ENCODE measurements around the gene VARS2.

VARS2 gene

GRCh38 chr6:30875244-30876038, 38.6 kb upstream of the VARS2 start:
- TF ChIP-seq CTCF (IDR thresholded peaks at IDR 0.05) = no peak
- Histone ChIP-seq H3K27ac (no peak overlapping the region), H3K4me3 (no peak overlapping the region)
- peak; percentile 60 for DNase-seq (ENCODE audit: low spot score)

DNA sequence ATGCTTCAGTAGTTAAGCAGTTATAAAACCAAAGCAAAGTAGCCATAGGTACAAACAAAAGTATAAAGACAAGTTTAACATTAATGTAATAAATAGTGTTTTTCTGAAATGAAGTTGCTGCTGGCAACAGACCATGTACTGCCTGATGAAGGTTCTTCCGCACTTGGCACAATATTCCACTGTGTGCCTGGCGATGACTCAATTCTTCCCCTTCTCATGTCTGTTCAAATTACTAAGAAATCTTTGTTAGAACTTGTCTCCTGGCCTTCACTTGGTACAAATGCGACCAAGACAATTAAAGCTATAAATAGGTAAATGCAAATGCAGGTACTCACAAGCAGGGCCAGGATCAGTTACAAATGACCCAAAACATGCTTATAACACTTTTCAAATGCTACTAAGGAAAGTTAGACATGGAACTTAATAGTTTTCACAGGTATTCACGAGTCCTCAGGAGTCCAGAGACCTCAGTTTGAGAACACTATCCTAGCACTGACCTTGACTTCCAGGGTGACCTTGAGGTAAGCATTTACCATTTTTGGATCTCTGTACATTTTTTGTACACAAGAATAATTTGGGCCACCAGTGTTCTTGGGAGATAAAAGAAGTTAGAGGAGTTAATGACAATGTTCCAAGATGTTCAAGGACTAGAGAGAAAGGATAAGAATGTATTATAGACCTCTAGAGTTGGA, 37.9 kb upstream of the VARS2 start:
- peak overlapping the region; percentile 54 to 84 for H3K27ac ChIP-seq
- DNase-seq (ENCODE audit: low spot score) = no peak
- no peak overlapping the region for H3K4me3 ChIP-seq
- no peak for TF ChIP-seq CTCF (IDR thresholded peaks at IDR 0.05)

DNA sequence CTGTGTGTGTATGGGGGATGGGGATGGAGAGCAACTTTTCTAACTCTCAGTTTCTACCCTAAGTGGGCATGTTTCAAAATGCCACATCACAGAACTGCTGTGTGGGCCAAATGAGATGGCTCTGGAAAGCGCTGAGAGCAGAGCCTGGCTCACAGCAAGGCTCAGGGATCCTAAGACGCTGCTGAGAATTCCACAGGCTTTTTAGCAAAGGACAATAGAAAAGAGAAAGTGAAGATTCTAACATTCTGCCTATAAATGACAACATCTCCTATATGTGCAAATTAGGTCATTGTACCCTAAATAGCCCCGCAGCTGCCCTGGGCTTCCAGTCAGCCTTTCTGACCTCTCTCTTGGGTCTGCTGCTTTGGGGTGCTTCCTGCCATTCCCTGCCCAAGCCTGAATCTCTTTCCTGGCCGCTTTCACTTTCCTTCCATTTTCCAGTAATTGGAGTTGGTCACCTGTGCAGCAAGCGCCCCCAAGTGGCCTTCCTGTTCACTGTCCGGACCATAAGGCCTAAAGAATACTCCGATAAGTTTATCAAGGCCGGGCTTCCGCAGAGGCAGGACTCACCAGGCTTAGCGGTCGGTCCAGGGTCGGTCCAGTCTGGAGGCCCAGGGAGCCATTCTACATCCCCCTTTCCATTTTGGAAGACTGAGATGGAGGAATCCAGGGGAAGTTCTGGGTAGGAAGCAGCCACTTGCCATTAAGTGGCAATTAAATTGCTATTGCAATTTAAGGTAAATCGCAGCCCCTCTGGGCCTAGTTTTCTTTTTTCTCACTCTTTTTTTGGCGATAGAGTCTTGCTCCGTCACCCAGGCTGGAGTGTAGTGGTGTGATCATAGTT, 36.4 kb upstream of the VARS2 start:
- DNase-seq (ENCODE audit: low spot score) = peak; percentile 92
- peak overlapping the region; percentile 60 for H3K4me3 ChIP-seq
- peak; percentile 74 for TF ChIP-seq CTCF (IDR thresholded peaks at IDR 0.05)
- H3K27ac ChIP-seq = peak overlapping the region; percentile 78 to 84

GRCh38 chr6:30879684-30880427, 34.2 kb upstream of the VARS2 start:
- Histone ChIP-seq H3K4me3 (no peak overlapping the region), H3K27ac (no peak overlapping the region)
- DNase-seq (ENCODE audit: low spot score) = no peak
- TF ChIP-seq CTCF (IDR thresholded peaks at IDR 0.05) = no peak

DNA sequence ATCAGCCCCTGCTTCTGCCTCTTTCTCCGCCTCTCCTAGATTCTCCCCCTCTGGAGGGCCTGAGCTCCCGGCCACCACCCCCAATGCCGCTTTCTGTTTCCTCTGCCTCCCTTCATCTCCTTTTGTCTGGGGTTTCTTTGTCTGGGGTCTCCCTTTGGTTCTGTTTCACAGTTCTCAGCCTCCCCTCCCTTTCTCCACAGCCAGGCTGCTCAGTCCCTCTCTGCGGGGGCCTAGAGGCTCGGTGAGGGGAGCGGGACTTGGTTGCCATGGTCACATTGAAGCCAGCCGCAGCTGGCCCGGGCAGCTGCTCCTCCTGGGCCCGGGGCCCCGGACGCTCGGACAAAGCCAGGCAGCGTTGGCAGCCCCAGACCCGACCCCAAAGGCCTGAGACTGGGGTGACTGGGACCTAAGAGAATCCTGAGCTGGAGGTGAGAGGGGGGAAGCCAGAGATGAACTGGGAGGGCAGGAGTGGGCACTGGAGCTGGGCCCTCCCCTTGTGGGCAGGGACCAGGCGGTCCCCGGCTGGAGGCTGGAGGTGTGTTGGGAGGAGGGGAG, 33.3 kb upstream of the VARS2 start:
- H3K4me3 ChIP-seq = no peak overlapping the region
- TF ChIP-seq CTCF (IDR thresholded peaks at IDR 0.05) = no peak
- DNase-seq (ENCODE audit: low spot score) = no peak
- H3K27ac ChIP-seq = no peak overlapping the region
